Erythroblast (primary cell): Measurements from ENCODE around the gene NDUFS6.

Experiments
- GATA1 ChIP-seq: IDR thresholded peaks from 2 replicates; pipeline ENCODE4 v1.6.1; 2011; ENCODE audit warnings: low read depth, mild to moderate bottlenecking, control low read depth, low read length, moderate library complexity
- POLR2A ChIP-seq: IDR thresholded peaks from 2 replicates; pipeline ENCODE4 v1.6.1; 2011; ENCODE audit warnings: mild to moderate bottlenecking, low read length

- TF ChIP-seq POLR2A (no peak), GATA1 (no peak)
Observed at GRCh38 chr5:1767524-1768282, 33.5 kb upstream of the NDUFS6 start.
